Hepatocyte (in vitro differentiated cells): ENCODE results near the gene KLF13.

Experiments
- CTCF ChIP-seq: fragments of 200-600 bp; sonication (generic); IDR thresholded peaks from 2 replicates; pipeline ENCODE4 v1.5.1; 2016; ENCODE audit warnings: antibody characterized with exemption, mild to moderate bottlenecking; ENCODE audit not compliant: poor library complexity
- EZH2 ChIP-seq: fragments of 200-600 bp; sonication (generic); IDR thresholded peaks from 2 replicates; pipeline ENCODE4 v1.6.1; 2016; ENCODE audit warnings: antibody characterized with exemption, mild to moderate bottlenecking, borderline replicate concordance
- EZH2phosphoT487 ChIP-seq: fragments of 200-600 bp; sonication (generic); IDR thresholded peaks from one replicate; pipeline ENCODE4 v1.6.1; 2018; ENCODE audit warnings: antibody characterized with exemption, mild to moderate bottlenecking, low read depth, moderate library complexity; ENCODE audit not compliant: unreplicated experiment, severe bottlenecking

GRCh38 chr15:31353931-31354330 is 27.3 kb downstream of the KLF13 start:
- TF ChIP-seq CTCF: no peak
- no peak for TF ChIP-seq EZH2
- no peak for TF ChIP-seq EZH2phosphoT487
